Measurements from ENCODE around the gene ZC3H12A.
A peak's percentile ranks its signal among the peaks of the same experiment; 100 is the strongest.

The ZC3H12A gene

DNA sequence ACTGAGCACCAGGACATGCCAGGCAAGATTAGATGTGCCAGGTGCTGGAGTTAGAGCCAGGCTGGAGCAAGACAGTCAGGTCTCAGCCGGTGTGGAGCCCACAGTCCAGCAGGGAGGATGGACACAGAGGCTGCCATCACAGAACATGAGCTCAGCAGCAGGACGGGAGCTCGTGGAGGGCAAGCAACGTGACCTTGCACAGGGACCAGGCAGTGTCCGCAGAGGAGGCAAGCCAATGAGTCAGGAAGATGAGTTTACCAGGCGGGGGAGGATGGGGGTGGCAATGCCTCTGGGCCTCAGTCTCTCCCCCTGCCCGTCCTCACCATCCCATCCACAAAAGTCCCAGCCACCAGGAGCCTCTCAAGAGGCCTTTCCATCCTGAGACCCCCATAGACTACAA is 20.7 kb upstream of the ZC3H12A start:
- peak in 1 of 2 donors; percentile 38 for DNase-seq (ENCODE audit: low read depth in 2 of 2)
- TF ChIP-seq, protein P1, sequence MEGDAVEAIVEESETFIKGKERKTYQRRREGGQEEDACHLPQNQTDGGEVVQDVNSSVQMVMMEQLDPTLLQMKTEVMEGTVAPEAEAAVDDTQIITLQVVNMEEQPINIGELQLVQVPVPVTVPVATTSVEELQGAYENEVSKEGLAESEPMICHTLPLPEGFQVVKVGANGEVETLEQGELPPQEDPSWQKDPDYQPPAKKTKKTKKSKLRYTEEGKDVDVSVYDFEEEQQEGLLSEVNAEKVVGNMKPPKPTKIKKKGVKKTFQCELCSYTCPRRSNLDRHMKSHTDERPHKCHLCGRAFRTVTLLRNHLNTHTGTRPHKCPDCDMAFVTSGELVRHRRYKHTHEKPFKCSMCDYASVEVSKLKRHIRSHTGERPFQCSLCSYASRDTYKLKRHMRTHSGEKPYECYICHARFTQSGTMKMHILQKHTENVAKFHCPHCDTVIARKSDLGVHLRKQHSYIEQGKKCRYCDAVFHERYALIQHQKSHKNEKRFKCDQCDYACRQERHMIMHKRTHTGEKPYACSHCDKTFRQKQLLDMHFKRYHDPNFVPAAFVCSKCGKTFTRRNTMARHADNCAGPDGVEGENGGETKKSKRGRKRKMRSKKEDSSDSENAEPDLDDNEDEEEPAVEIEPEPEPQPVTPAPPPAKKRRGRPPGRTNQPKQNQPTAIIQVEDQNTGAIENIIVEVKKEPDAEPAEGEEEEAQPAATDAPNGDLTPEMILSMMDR (IDR thresholded peaks at IDR 0.05; ENCODE audit: low read depth, low read length): no peak
- no peak overlapping the region for H3K4me3 ChIP-seq (replicated peaks in 1 of 2; ENCODE audit: low read depth in 2 of 2, low read length in 2 of 2)

DNA sequence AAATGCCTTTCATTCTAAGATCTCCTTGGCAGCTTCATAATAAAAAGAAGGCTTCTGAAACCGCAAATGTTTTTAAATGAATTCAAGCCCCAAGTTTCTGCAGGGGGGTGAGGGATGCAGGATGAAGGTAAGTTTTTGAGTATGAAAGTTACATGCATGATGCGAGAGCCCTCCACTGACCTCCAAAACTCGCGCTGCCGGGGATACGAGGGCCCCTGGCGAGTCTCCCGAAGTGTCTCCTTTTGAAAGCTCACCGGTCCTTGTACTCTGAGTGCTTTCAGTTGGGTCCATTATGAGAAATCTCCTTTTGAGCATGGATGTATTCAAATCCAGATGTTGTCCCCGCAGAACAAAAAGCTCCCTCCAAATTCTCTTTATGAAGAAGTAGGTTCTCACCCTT is 18.9 kb upstream of the ZC3H12A start:
- H3K4me3 ChIP-seq (replicated peaks in 1 of 2; ENCODE audit: low read depth in 2 of 2, low read length in 2 of 2): no peak overlapping the region
- no peak for DNase-seq (ENCODE audit: low read depth in 2 of 2)
- TF ChIP-seq, protein P1 (IDR thresholded peaks at IDR 0.05; ENCODE audit: low read depth, low read length): no peak

GRCh38 chr1:37456614-37457013 is 17.8 kb upstream of the ZC3H12A start:
- H3K4me3 ChIP-seq (replicated peaks in 1 of 2; ENCODE audit: low read depth in 2 of 2, low read length in 2 of 2): no peak overlapping the region
- TF ChIP-seq, protein P1 (IDR thresholded peaks at IDR 0.05; ENCODE audit: low read depth, low read length): no peak
- no peak for DNase-seq (ENCODE audit: low read depth in 2 of 2)

- TF ChIP-seq, protein P1 (IDR thresholded peaks at IDR 0.05; ENCODE audit: low read depth, low read length): no peak
- H3K4me3 ChIP-seq (replicated peaks in 1 of 2; ENCODE audit: low read depth in 2 of 2, low read length in 2 of 2): no peak overlapping the region
- no peak for DNase-seq (ENCODE audit: low read depth in 2 of 2)
Measured at GRCh38 chr1:37458551-37458950, 15.8 kb upstream of the ZC3H12A start.

- peak in 1 of 2 donors; percentile 70 for DNase-seq (ENCODE audit: low read depth in 2 of 2)
- TF ChIP-seq, protein P1 (IDR thresholded peaks at IDR 0.05; ENCODE audit: low read depth, low read length): no peak
- H3K4me3 ChIP-seq (replicated peaks in 1 of 2; ENCODE audit: low read depth in 2 of 2, low read length in 2 of 2): no peak overlapping the region
Measured at GRCh38 chr1:37461698-37462436, 12.5 kb upstream of the ZC3H12A start.

- TF ChIP-seq, protein P1 (IDR thresholded peaks at IDR 0.05; ENCODE audit: low read depth, low read length): no peak
- H3K4me3 ChIP-seq (replicated peaks in 1 of 2; ENCODE audit: low read depth in 2 of 2, low read length in 2 of 2): no peak overlapping the region
- DNase-seq (ENCODE audit: low read depth in 2 of 2): no peak
Measured at GRCh38 chr1:37464443-37464842, 9.9 kb upstream of the ZC3H12A start.

All from cardiac fibroblast (primary cell).